GM12872 (cell line): ENCODE results near the gene EWSR1.

ENCODE experiments used
- CTCF ChIP-seq: IDR thresholded peaks from 3 replicates; pipeline ENCODE4 v1.5.1; 2011; ENCODE audit warnings: low read depth, mild to moderate bottlenecking, low read length, moderate library complexity; ENCODE audit not compliant: insufficient read depth

Gene EWSR1

GRCh38 chr22:29342177-29342576 is 74.1 kb downstream of the EWSR1 start:
- TF ChIP-seq CTCF: no peak

- TF ChIP-seq CTCF: no peak
These were observed 74.7 kb downstream of the EWSR1 start for GRCh38 chr22:29342577-29343312.

DNA sequence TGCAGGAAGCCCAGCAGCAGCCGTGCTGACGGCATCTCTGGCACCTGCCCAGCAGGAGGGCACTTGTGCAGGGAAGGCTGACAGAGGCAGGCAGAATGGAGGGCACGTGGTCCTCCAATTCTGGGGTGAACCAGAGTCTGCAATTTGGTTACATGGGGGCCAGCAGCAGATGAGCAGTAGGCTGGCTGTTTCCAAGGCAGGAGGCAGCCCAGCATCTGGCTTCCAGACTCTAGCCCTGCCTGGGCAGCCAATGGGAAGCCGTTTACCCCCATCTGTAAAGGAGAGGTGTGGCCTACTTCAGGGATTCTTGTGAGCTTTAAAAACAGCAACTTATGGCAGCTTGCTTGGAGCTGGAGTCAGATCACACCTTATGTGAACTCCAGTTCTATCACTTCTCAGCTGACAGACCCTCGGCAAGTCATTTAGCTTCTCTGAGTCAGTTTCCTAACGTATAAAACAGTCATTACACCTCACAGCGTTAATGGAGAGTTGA is 75.3 kb downstream of the EWSR1 start:
- no peak for TF ChIP-seq CTCF

DNA sequence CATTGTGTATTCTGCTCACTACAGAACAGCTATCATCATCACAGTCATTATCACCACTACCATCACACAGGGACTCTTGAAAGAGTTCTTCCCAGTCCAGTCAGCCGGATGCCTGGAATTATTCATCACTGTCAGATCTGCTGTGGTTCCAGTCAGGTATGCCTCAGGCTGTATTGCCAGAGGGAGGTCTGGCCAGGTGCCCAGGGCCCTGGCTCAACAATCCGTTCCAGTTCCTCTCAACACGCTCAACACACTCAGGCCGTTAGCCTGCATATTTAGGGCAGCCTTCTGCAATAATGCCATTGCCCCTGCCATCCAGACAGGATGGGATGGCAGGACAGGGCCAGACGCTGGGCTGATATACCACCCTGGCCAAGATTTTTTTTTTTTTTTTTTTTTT is 76.1 kb downstream of the EWSR1 start:
- no peak for TF ChIP-seq CTCF

- no peak for TF ChIP-seq CTCF
These were observed 77.9 kb downstream of the EWSR1 start for GRCh38 chr22:29345932-29346331.

DNA sequence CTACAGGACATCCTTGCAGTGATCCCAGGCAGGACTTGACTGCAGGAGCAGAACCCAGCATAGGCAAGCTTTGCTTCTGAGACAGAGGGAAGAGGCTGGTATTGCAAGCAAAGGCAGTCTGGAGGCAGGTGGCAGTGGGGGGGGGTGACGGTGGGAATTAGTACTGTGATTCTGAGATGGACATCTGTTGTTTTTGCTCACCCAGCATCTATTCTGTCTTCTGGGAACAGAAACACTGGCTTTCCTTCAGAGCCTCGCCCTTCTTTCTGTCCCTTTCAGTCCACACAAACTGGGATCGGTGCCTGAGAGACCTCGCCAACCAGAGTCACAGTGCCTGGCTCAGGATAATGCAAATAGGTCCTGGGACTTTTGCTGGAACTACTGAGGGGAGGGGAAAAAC is 78.6 kb downstream of the EWSR1 start:
- no peak for TF ChIP-seq CTCF

DNA sequence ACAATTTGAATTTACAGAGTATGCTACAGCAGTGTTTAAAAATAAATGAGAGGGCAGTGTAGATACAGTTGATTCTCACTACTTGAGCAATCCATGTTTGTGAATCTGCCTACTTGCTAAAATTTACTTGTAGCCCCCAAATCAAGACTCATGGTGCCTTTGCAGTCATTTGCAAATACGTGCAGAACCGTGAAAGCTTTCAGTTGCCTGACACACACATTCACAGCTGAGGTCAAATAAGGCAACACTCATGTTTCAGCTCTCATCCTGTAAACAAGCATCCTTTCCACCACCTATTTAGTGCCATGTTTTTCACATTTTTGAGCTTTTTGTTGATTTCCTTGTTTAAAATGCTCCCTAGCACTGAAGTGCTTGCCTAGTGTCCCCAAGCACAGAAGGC is 80.0 kb downstream of the EWSR1 start:
- no peak for TF ChIP-seq CTCF
